HG02943 (cell line): Measurements from ENCODE around the gene EEF1AKMT4.
A peak's percentile ranks its signal among the peaks of the same experiment; 100 is the strongest.

ENCODE experiments used
- ATAC-seq: cut with Tn5 transposase; IDR thresholded peaks from one replicate; pipeline ENCODE4 v1.9.1; 2021; ENCODE audit warnings: mild to moderate bottlenecking, low read depth, moderate library complexity; ENCODE audit not compliant: unreplicated experiment

Gene EEF1AKMT4

GRCh38 chr3:184296616-184297015, 47.1 kb downstream of the EEF1AKMT4 start:
- no peak for ATAC-seq

GRCh38 chr3:184298759-184299487, 49.5 kb downstream of the EEF1AKMT4 start, which contains the start of gene PSMD2:
Gene PSMD2, plus strand, starts transcription at chr3:184299241. Its CDS starts 26 bp downstream, at chr3:184299267.
- peak; percentile 85 for ATAC-seq

GRCh38 chr3:184299488-184300377, 50.3 kb downstream of the EEF1AKMT4 start:
- peak; percentile 21 for ATAC-seq

GRCh38 chr3:184300378-184300720, 50.9 kb downstream of the EEF1AKMT4 start:
- ATAC-seq, result no peak

- no peak for ATAC-seq
Observed at GRCh38 chr3:184305577-184305976, 56.1 kb downstream of the EEF1AKMT4 start.

GRCh38 chr3:184306341-184306972, 57.0 kb downstream of the EEF1AKMT4 start:
- ATAC-seq, result no peak

- no peak for ATAC-seq
Observed at GRCh38 chr3:184307915-184308314, 58.4 kb downstream of the EEF1AKMT4 start.
